ENCODE results near the gene CAMK4. TPM values are rescaled to one million over a fixed set of nuclear protein-coding genes. Genes with fewer than 3 reads are reported as not detected.

Gene CAMK4
- total RNA-seq, 4 donors from 2014 or later = 0.26 to 33.9 (median 2.0) TPM

- Histone ChIP-seq H3K27ac (no peak overlapping the region), H3K4me3 (no peak overlapping the region), H3K4me1 (no peaks in the 10 kb centered on the region), H3K36me3 (no peaks in the 10 kb centered on the region), H3K9me3 (no peaks in the 10 kb centered on the region), H3K27me3 (no peaks in the 10 kb centered on the region)
- intact Hi-C loops (cut with DNase I; ENCODE audit: low total_unique reads) = no loop called here
- DNase-seq = no peak
- TF ChIP-seq POLR2A (IDR thresholded peaks at IDR 0.05) (no peak), CTCF (IDR thresholded peaks at IDR 0.05) (no peak)
Measured at GRCh38 chr5:111469903-111470302, 245.7 kb downstream of the CAMK4 start.

GRCh38 chr5:111472096-111472495 is 247.9 kb downstream of the CAMK4 start:
- H3K27ac ChIP-seq = no peak overlapping the region
- intact Hi-C loops (cut with DNase I; ENCODE audit: low total_unique reads) = no loop called here

GRCh38 chr5:111472579-111472978 is 248.4 kb downstream of the CAMK4 start:
- Histone ChIP-seq H3K4me3 (no peak overlapping the region), H3K4me1 (no peaks in the 10 kb centered on the region), H3K36me3 (no peaks in the 10 kb centered on the region), H3K27ac (no peak overlapping the region), H3K27me3 (no peaks in the 10 kb centered on the region), H3K9me3 (no peaks in the 10 kb centered on the region)
- TF ChIP-seq POLR2A (IDR thresholded peaks at IDR 0.05) = no peak
- TF ChIP-seq CTCF (IDR thresholded peaks at IDR 0.05) = no peak
- intact Hi-C loops (cut with DNase I; ENCODE audit: low total_unique reads) = no loop called here
- DNase-seq = no peak

More at GRCh38 chr5:111472096-111472495, 247.9 kb downstream of the CAMK4 start:
- DNase-seq = no peak
- Histone ChIP-seq H3K9me3 (no peaks in the 10 kb centered on the region), H3K4me3 (no peak overlapping the region), H3K27me3 (no peaks in the 10 kb centered on the region), H3K4me1 (no peaks in the 10 kb centered on the region), H3K36me3 (no peaks in the 10 kb centered on the region)
- no peak for TF ChIP-seq POLR2A (IDR thresholded peaks at IDR 0.05)
- no peak for TF ChIP-seq CTCF (IDR thresholded peaks at IDR 0.05)

DNA sequence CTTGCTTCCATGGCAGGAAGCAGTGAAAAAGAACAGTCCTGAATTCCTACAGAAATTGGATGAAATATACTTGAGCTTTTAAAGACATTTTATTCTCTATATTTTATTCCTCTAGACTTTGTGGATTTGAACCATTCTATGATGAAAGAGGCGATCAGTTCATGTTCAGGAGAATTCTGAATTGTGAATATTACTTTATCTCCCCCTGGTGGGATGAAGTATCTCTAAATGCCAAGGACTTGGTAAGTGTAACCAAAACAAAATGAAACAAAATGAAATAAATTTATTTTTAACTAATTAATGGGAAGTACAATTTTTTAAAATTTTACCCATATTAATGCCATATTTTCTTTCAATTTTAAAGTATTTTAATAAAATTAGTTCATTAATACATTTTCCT is 254.1 kb downstream of the CAMK4 start:
- Histone ChIP-seq H3K4me1 (no peaks in the 10 kb centered on the region), H3K4me3 (no peak overlapping the region), H3K27me3 (no peaks in the 10 kb centered on the region), H3K36me3 (no peaks in the 10 kb centered on the region), H3K27ac (no peak overlapping the region), H3K9me3 (no peaks in the 10 kb centered on the region)
- intact Hi-C loops (cut with DNase I; ENCODE audit: low total_unique reads) = no loop called here
- no peak for DNase-seq
- TF ChIP-seq CTCF (IDR thresholded peaks at IDR 0.05) (no peak), POLR2A (IDR thresholded peaks at IDR 0.05) (no peak)

DNA sequence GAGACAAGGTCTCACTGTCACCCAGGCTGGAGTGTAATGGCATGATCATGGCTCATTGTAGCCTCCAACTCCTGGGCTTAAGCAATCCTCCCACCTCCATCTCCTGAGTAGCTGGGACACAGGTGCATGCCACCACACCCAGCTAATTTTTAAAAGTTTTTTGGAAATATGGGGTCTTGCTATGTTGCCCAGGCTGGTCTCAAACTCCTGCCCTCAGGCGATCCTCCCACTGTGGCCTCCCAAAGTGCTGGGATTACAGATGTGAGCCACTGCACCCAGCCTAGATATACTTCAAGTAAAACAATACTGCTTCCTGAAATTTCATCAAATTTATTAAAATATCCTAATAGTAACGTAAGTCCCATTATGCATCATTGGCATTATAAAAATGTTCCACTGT is 254.7 kb downstream of the CAMK4 start:
- Histone ChIP-seq H3K4me3 (no peak overlapping the region), H3K27ac (no peak overlapping the region), H3K4me1 (no peaks in the 10 kb centered on the region), H3K27me3 (no peaks in the 10 kb centered on the region), H3K9me3 (no peaks in the 10 kb centered on the region), H3K36me3 (no peaks in the 10 kb centered on the region)
- no peak for TF ChIP-seq CTCF (IDR thresholded peaks at IDR 0.05)
- TF ChIP-seq POLR2A (IDR thresholded peaks at IDR 0.05) = no peak
- no peak for DNase-seq
- intact Hi-C loops (cut with DNase I; ENCODE audit: low total_unique reads) = no loop called here

All from uterus (tissue), 4 donors.